CD4-positive, CD25-positive, alpha-beta regulatory T cell (primary cell): ENCODE measurements around the gene SLC35E3. TPM values are rescaled to one million over a fixed set of nuclear protein-coding genes. Genes with fewer than 3 reads are reported as not detected.
"Not testable (repeated sequence)": the region's sequence is repeated elsewhere in the genome, so short reads cannot be mapped to it uniquely, and the experiment has no call there.

Experiments used
- ATAC-seq, 2 donors: fragments of 150-1000 bp; cut with Tn5 transposase; one replicate each; pipeline ENCODE4 v1.10.0; 2021; ENCODE audit warnings: low read depth in 2 of 2, moderate number of reproducible peaks in 2 of 2, moderate library complexity in 1 of 2
- DNase-seq, 3 donors: peaks; one replicate each; pipeline versions ENCODE4 v3.0.0 to v3.0.0-alpha.2; 2012 to 2022; ENCODE audit warnings: mixed read lengths in 1 of 3
- H3K27ac ChIP-seq: one replicate; pipeline ENCODE4 v1.7.0; 2013; ENCODE audit warnings: mild to moderate bottlenecking, low read length; ENCODE audit not compliant: insufficient read depth, poor library complexity, severe bottlenecking
- H3K27me3 ChIP-seq: one replicate; pipeline ENCODE4 v1.7.0; 2013; ENCODE audit warnings: low read length; ENCODE audit not compliant: control insufficient read depth, insufficient read depth
- H3K36me3 ChIP-seq: one replicate; pipeline ENCODE4 v1.7.0; 2013; ENCODE audit warnings: mild to moderate bottlenecking, low read length, moderate library complexity; ENCODE audit not compliant: control insufficient read depth, insufficient read depth
- H3K4me1 ChIP-seq: 2 replicates; pipeline ENCODE4 v1.7.0; 2013; ENCODE audit warnings: mild to moderate bottlenecking, low read length; ENCODE audit not compliant: insufficient read depth, control insufficient read depth, poor library complexity, severe bottlenecking
- H3K4me3 ChIP-seq: one replicate; pipeline ENCODE4 v1.7.0; 2013; ENCODE audit warnings: low read depth, mild to moderate bottlenecking, low read length, moderate library complexity
- H3K9me3 ChIP-seq, 2 experiments: 1 replicate in 1 of 2; 2 replicates in 1 of 2; pipeline ENCODE4 v1.7.0; 2013; ENCODE audit warnings: low read length in 2 of 2, mild to moderate bottlenecking in 1 of 2, moderate library complexity in 1 of 2; ENCODE audit not compliant: control insufficient read depth in 2 of 2
- H3K27ac Mint-ChIP-seq, 3 donors: one replicate each; pipeline ENCODE4 v1.8.0; 2020 to 2022; ENCODE audit warnings: mild to moderate bottlenecking in 3 of 3, mixed read lengths in 3 of 3, moderate library complexity in 2 of 3
- H3K27me3 Mint-ChIP-seq: one replicate; pipeline ENCODE4 v1.8.0; 2022; ENCODE audit warnings: mild to moderate bottlenecking, mixed read lengths
- H3K36me3 Mint-ChIP-seq: one replicate; pipeline ENCODE4 v1.8.0; 2020; ENCODE audit warnings: mixed read lengths
- H3K4me1 Mint-ChIP-seq, 4 donors: one replicate each; pipeline ENCODE4 v1.8.0; 2020 to 2022; ENCODE audit warnings: mixed read lengths in 4 of 4, mild to moderate bottlenecking in 1 of 4
- H3K4me3 Mint-ChIP-seq, 4 donors: one replicate each; pipeline ENCODE4 v1.8.0; 2020 to 2022; ENCODE audit warnings: mild to moderate bottlenecking in 4 of 4, mixed read lengths in 4 of 4, moderate library complexity in 3 of 4
- H3K9me3 Mint-ChIP-seq, 7 donors: one replicate each; pipeline ENCODE4 v1.8.0; 2020 to 2022; ENCODE audit warnings: mixed read lengths in 7 of 7, mild to moderate bottlenecking in 3 of 7, moderate library complexity in 2 of 7
- polyA plus RNA-seq, 4 donors: library from polyadenylated mRNA; unstranded; fragments of 300-500 nt; fragmentation: Illumina TruSeq; gene quantifications; one replicate each; pipeline ENCODE4 v1.2.3, GENCODE V29; 2021
- total RNA-seq: library from RNA; stranded (reverse); gene quantifications from one replicate; pipeline ENCODE4 v1.2.3, GENCODE V29; 2022

The SLC35E3 gene
- total and polyA plus RNA-seq, 5 donors from 2014 or later = 12.1 to 20.2 (median 14.5) TPM

DNA sequence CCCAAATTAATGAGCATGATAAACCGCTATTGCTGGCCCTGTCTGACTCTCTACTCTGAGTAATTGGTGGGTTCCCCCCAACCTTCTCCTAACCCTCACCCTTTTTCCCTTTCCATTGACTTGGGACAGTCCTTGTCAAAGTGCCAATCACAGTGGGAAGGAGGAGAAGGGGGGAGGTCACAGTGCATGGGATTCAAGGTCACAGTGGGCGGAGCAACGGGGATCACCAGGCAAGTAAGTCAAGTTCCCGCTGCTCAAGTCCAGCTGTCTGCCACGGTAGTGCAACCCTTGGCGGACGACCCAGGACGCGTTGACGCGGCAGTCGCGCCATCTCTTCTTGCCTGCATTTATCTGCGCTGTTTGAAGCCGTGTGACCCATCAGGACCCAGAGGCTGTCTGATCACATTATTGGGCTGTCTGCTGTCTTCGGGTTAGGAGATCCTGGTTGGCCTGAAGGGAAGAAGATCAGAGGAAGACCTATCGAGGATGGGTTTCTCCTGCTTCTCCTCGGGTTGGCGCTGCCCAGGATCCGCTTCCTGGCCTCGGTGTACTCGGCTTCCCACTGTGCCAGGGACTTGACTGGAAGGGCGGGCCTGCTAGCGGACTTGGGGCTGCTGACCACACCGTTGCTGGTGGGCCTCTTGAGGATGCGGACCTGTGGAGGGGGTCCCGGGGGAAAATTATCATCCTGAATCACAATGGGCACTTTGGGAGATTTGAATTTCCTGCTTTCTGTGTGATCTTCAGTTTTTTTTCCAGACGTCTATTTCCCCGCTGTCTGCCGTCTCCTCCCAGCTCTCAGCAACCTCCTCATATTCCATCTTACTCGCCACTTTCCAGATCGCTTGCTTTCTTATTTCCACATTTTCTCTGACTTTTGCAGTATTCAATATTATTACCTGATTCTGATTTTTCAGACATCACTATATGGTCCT lies 58.9 kb downstream of the SLC35E3 start:
- no peaks in the 10 kb centered on the region for H3K9me3 ChIP-seq
- Mint-ChIP-seq H3K9me3 (peaks cover 0 to 2% (median 0%) of the 10 kb centered on the region in 7 donors), H3K4me3 (peak overlapping the region in 2 of 4 donors; percentile 27 to 46), H3K36me3 (peaks cover 7% of the 10 kb centered on the region), H3K27me3 (peaks cover 4% of the 10 kb centered on the region), H3K27ac (peak overlapping the region in 1 of 3 donors; percentile 38), H3K4me1 (peaks cover 2 to 21% (median 10%) of the 10 kb centered on the region in 4 donors)
- peaks cover 19% of the 10 kb centered on the region for H3K4me1 ChIP-seq
- ATAC-seq (no peak), DNase-seq (no peak)
- no peak overlapping the region for H3K27ac ChIP-seq
- H3K36me3 ChIP-seq = peaks cover 4% of the 10 kb centered on the region
- no peaks in the 10 kb centered on the region for H3K27me3 ChIP-seq
- no peak overlapping the region for H3K4me3 ChIP-seq

DNA sequence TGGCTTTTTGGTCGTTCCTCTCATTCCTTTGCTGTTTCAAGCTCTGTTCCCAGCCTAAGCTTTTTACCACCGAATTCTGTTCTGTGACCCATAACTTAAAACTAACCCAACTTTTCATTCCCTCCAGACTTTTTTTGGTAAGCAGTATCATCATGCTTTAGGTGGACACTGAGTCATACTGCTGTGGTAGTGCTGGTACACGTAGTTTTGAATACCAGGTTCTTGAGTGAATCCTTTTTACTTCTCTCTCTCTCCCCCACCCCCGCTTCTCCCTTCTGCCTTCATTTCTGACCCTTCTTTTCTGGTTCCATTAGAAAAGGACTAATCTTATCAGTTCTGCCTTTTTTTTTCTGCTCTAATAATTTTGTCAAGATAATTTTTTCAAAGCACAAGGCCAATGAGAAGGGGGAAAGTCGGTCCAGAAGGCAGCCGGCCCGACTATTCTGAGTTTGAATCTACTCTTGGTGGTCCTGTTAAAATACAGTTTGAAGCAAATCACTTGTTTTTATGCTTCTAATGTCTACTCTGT lies 59.7 kb downstream of the SLC35E3 start:
- peak overlapping the region in 1 of 4 donors; percentile 89 for H3K4me3 Mint-ChIP-seq
- peaks cover 4% of the 10 kb centered on the region for H3K27me3 Mint-ChIP-seq
- Histone ChIP-seq H3K36me3 (peaks cover 4% of the 10 kb centered on the region), H3K27me3 (no peaks in the 10 kb centered on the region), H3K9me3 (no peaks in the 10 kb centered on the region), H3K27ac (no peak overlapping the region), H3K4me3 (no peak overlapping the region), H3K4me1 (peaks cover 21% of the 10 kb centered on the region)
- DNase-seq = no peak
- peaks cover 0 to 2% (median 0%) of the 10 kb centered on the region in 7 donors for H3K9me3 Mint-ChIP-seq
- peaks cover 7% of the 10 kb centered on the region for H3K36me3 Mint-ChIP-seq
- no peak for ATAC-seq
- H3K4me1 Mint-ChIP-seq = peaks cover 2 to 24% (median 10%) of the 10 kb centered on the region in 4 donors
- H3K27ac Mint-ChIP-seq = no peak overlapping the region

- H3K27me3 ChIP-seq = no peaks in the 10 kb centered on the region
- no peaks in the 10 kb centered on the region for H3K9me3 ChIP-seq
- DNase-seq = no peak
- H3K4me3 Mint-ChIP-seq = peak overlapping the region; percentile 89 to 99 (median 95)
- no peak for ATAC-seq
- H3K36me3 Mint-ChIP-seq = peaks cover 11% of the 10 kb centered on the region
- peaks cover 27% of the 10 kb centered on the region for H3K4me1 ChIP-seq
- H3K4me1 Mint-ChIP-seq = peaks cover 4 to 33% (median 17%) of the 10 kb centered on the region in 4 donors
- peaks cover 4% of the 10 kb centered on the region for H3K36me3 ChIP-seq
- peak overlapping the region; percentile 98 to 99 (median 98) for H3K27ac Mint-ChIP-seq
- peak overlapping the region; percentile 95 for H3K27ac ChIP-seq
- H3K4me3 ChIP-seq = peak overlapping the region; percentile 95
- peaks cover 0 to 2% (median 0%) of the 10 kb centered on the region in 7 donors for H3K9me3 Mint-ChIP-seq
- H3K27me3 Mint-ChIP-seq = peaks cover 4% of the 10 kb centered on the region
Measured at GRCh38 chr12:68806488-68807237, 60.7 kb downstream of the SLC35E3 start.

DNA sequence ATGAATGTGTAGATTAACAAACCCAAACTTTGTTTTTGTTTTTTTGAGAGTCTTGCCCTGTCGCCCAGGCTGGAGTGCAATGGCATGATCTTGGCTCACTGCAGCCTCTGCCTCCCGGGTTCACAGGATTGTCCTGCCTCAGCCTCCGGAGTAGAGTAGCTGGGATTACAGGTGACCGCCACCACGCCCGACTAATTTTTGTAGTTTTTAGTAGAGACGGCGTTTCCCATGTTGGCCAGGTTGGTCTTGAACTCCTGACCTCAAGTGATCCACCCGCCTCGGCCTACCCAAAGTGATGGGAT lies 61.2 kb downstream of the SLC35E3 start:
- not testable (repeated sequence) for H3K9me3 ChIP-seq, H3K27me3 ChIP-seq, DNase-seq, H3K36me3 ChIP-seq, H3K27me3 Mint-ChIP-seq, ATAC-seq, H3K9me3 Mint-ChIP-seq
- Mint-ChIP-seq H3K27ac (peak overlapping the region; percentile 98 to 99 (median 98)), H3K4me3 (peak overlapping the region; percentile 89 to 99 (median 95)), H3K36me3 (peaks cover 11% of the 10 kb centered on the region), H3K4me1 (peaks cover 3 to 37% (median 19%) of the 10 kb centered on the region in 4 donors)
- Histone ChIP-seq H3K4me1 (peaks cover 32% of the 10 kb centered on the region), H3K27ac (peak overlapping the region; percentile 95), H3K4me3 (peak overlapping the region; percentile 95)

GRCh38 chr12:68807576-68808387 lies 61.8 kb downstream of the SLC35E3 start, which contains the start of gene MDM2:
Gene MDM2, plus strand, starts transcription at chr12:68808177. Its CDS starts 301 bp downstream, at chr12:68808478.
- H3K4me3 ChIP-seq = peak within 1 kb of the TSS; percentile 95

DNA sequence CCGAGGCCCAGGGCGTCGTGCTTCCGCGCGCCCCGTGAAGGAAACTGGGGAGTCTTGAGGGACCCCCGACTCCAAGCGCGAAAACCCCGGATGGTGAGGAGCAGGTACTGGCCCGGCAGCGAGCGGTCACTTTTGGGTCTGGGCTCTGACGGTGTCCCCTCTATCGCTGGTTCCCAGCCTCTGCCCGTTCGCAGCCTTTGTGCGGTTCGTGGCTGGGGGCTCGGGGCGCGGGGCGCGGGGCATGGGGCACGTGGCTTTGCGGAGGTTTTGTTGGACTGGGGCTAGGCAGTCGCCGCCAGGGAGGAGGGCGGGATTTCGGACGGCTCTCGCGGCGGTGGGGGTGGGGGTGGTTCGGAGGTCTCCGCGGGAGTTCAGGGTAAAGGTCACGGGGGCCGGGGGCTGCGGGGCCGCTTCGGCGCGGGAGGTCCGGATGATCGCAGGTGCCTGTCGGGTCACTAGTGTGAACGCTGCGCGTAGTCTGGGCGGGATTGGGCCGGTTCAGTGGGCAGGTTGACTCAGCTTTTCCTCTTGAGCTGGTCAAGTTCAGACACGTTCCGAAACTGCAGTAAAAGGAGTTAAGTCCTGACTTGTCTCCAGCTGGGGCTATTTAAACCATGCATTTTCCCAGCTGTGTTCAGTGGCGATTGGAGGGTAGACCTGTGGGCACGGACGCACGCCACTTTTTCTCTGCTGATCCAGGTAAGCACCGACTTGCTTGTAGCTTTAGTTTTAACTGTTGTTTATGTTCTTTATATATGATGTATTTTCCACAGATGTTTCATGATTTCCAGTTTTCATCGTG lies 62.6 kb downstream of the SLC35E3 start:
- H3K36me3 ChIP-seq = peaks cover 14% of the 10 kb centered on the region
- H3K4me3 Mint-ChIP-seq = peak overlapping the region; percentile 89 to 99 (median 95)
- ATAC-seq (peak in 1 of 2 donors; percentile 14), DNase-seq (peak; percentile 31 to 73 (median 37))
- H3K4me3 ChIP-seq = peak overlapping the region; percentile 86
- peak overlapping the region; percentile 95 for H3K27ac ChIP-seq
- H3K27ac Mint-ChIP-seq = peak overlapping the region; percentile 98 to 99 (median 98)
- peaks cover 4% of the 10 kb centered on the region for H3K27me3 Mint-ChIP-seq
- H3K9me3 Mint-ChIP-seq = peaks cover 0 to 2% (median 0%) of the 10 kb centered on the region in 7 donors
- peaks cover 42% of the 10 kb centered on the region for H3K4me1 ChIP-seq
- H3K4me1 Mint-ChIP-seq = peaks cover 14 to 50% (median 30%) of the 10 kb centered on the region in 4 donors
- H3K9me3 ChIP-seq = no peaks in the 10 kb centered on the region
- H3K27me3 ChIP-seq = no peaks in the 10 kb centered on the region
- H3K36me3 Mint-ChIP-seq = peaks cover 20% of the 10 kb centered on the region

More at GRCh38 chr12:68807576-68808387, 61.8 kb downstream of the SLC35E3 start, which contains the start of gene MDM2:
- H3K9me3 ChIP-seq = no peaks in the 10 kb centered on the region
- peak within 1 kb of the TSS; percentile 89 to 99 (median 95) for H3K4me3 Mint-ChIP-seq
- peaks cover 37% of the 10 kb centered on the region for H3K4me1 ChIP-seq
- peaks cover 4% of the 10 kb centered on the region for H3K27me3 Mint-ChIP-seq
- peaks cover 0 to 2% (median 0%) of the 10 kb centered on the region in 7 donors for H3K9me3 Mint-ChIP-seq
- peaks cover 12% of the 10 kb centered on the region for H3K36me3 Mint-ChIP-seq
- peak within 1 kb of the TSS; percentile 98 to 99 (median 98) for H3K27ac Mint-ChIP-seq
- ATAC-seq (peak; percentile 91 to 94), DNase-seq (peak; percentile 96 to 98 (median 97))
- H3K36me3 ChIP-seq = peaks cover 10% of the 10 kb centered on the region
- H3K4me1 Mint-ChIP-seq = peaks cover 7 to 42% (median 24%) of the 10 kb centered on the region in 4 donors
- no peaks in the 10 kb centered on the region for H3K27me3 ChIP-seq
- peak within 1 kb of the TSS; percentile 95 for H3K27ac ChIP-seq
